AG10803 (cell line): Measurements from ENCODE around the gene C17orf75.
"Not testable (repeated sequence)": the region's sequence is repeated elsewhere in the genome, so short reads cannot be mapped to it uniquely, and the experiment has no call there.

ENCODE experiments used
- DNase-seq: peaks from one replicate; pipeline ENCODE4 v3.0.0; 2010; ENCODE audit warnings: low read depth
- H3K4me3 ChIP-seq: 2 replicates; pipeline ENCODE4 v1.5.1; 2011; ENCODE audit warnings: mild to moderate bottlenecking, low read length, control low read depth
- CTCF ChIP-seq: conservative IDR thresholded peaks from 2 replicates; pipeline ENCODE4 v1.5.1; 2011; ENCODE audit warnings: mild to moderate bottlenecking, low read length, control low read depth, inconsistent platforms

C17orf75 gene

DNA sequence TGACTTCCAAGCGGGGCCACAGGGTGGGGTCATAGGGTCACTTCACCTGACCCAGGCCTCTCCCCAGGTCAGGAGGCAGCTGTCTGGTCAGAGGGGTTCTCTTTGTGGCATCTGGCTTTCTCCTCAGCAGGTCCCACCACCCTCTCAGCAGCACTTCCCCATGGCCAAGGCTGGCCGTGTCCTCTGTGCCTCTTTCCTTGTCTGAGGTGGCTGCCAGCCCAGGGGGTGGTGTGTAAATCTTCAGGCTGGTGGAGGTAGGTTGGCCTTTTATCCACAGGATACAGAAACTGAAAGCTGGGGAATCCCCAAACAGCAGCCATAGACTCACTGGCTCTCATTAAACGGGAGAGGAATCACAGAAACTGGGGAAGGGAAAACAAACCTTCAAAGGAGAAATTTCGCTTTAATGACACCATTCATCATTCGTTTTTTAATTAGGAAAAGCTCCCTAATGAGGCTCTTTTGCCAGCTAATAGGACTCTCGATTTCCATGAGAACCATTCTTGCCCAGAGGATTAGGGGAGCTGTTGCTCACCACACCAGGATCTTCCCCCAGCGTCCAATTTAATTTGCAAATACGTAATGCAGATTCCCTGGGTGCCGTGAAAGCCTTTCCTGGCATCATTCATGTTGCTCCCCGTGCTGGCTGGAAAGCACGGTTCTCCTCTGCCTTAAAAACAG lies 18.0 kb downstream of the C17orf75 start:
- no peak for TF ChIP-seq CTCF
- H3K4me3 ChIP-seq: peak overlapping the region; percentile 24; the same call in 1 of the 2 replicates
- peak; percentile 26 for DNase-seq

- no peak for TF ChIP-seq CTCF
- H3K4me3 ChIP-seq: no peak overlapping the region
Observed at GRCh38 chr17:32323046-32323445, 18.9 kb downstream of the C17orf75 start.

DNA sequence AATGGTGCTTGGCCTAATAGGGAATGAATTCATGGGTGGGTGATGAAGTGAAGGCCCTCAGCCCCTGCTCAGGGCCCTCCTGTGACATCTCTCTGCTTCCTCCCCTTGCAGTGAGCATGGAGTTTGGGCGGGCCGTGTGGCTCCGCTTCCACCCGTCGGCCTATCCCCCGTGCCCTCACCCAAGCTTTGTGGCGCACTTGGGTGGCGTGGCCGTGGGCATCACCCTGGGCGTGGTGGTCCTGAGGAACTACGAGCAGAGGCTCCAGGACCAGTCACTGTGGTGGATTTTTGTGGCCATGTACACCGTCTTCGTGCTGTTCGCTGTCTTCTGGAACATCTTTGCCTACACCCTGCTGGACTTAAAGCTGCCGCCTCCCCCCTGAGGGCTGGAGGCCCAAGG lies 21.1 kb downstream of the C17orf75 start:
- no peak overlapping the region for H3K4me3 ChIP-seq
- DNase-seq: no peak
- TF ChIP-seq CTCF: no peak

More at GRCh38 chr17:32323046-32323445, 18.9 kb downstream of the C17orf75 start:
- no peak for DNase-seq

- not testable (repeated sequence) for DNase-seq, H3K4me3 ChIP-seq
Observed at GRCh38 chr17:32320080-32320479, 21.9 kb downstream of the C17orf75 start.

DNA sequence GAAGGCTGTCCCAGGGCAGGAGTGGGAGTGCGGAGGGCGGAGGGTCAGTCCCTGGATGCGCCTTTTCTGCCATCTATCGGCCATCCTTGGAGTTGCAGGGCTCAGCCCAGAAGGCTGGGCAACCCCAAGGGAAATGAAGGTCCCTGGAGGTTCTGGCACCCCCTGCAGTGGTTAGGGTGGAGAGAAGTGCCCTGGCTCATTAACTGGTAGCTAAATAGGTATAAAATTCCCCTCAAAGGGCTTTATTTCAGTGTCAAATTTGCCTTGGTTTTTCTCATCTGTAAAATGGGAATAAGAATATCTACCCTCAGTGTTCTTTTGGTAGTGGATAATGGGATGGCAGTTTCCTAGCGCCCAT lies 22.4 kb downstream of the C17orf75 start:
- peak; percentile 99 for TF ChIP-seq CTCF
- peak; percentile 37 for DNase-seq
- no peak overlapping the region for H3K4me3 ChIP-seq

GRCh38 chr17:32318071-32318470 lies 23.9 kb downstream of the C17orf75 start:
- H3K4me3 ChIP-seq: no peak overlapping the region
- no peak for TF ChIP-seq CTCF
- DNase-seq: no peak

DNA sequence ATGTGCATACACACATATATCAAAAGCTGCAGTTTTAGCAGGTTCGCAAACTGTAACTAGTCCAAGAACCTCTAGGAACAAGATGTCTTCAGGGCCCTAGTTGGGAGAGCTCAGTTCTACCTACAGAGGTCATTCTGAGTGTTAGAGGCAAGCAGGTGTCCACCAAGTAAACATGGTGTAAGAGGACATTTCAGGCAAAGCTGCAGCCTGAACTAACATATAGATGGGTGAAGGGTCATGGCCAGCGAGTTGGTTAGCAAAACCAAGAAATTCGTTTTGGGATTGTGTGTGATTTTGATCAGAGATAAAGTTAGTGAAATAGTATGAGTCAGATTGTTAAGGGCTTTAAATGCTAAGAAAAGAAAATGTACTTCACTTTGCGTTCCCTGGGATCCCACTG lies 24.6 kb downstream of the C17orf75 start:
- H3K4me3 ChIP-seq: no peak overlapping the region
- TF ChIP-seq CTCF: no peak
- no peak for DNase-seq

- DNase-seq, H3K4me3 ChIP-seq: not testable (repeated sequence)
Observed at GRCh38 chr17:32316653-32317052, 25.3 kb downstream of the C17orf75 start.
